D721Med (cell line): ENCODE measurements around the gene PHF21B.
"Not testable (repeated sequence)": the region's sequence is repeated elsewhere in the genome, so short reads cannot be mapped to it uniquely, and the experiment has no call there.

Source experiments
- DNase-seq: peaks from one replicate; pipeline ENCODE4 v3.0.0; 2011; ENCODE audit warnings: low spot score; ENCODE audit not compliant: insufficient read length
- FAIRE-seq: peaks from 2 replicates; lab custom pipeline; 2011; peaks lifted over from hg19 to GRCh38; lab: Jason Lieb, UNC
- TF ChIP-seq, protein P1 (sequence below): IDR thresholded peaks from 2 replicates; pipeline ENCODE4 v1.5.1; 2012; ENCODE audit warnings: mild to moderate bottlenecking, control low read depth; ENCODE audit not compliant: insufficient read depth; ENCODE audit errors: missing control alignments

PHF21B gene

GRCh38 chr22:44855855-44856254 is 153.9 kb downstream of the PHF21B start:
- no peak for DNase-seq
- no peak for FAIRE-seq
- TF ChIP-seq, protein P1, sequence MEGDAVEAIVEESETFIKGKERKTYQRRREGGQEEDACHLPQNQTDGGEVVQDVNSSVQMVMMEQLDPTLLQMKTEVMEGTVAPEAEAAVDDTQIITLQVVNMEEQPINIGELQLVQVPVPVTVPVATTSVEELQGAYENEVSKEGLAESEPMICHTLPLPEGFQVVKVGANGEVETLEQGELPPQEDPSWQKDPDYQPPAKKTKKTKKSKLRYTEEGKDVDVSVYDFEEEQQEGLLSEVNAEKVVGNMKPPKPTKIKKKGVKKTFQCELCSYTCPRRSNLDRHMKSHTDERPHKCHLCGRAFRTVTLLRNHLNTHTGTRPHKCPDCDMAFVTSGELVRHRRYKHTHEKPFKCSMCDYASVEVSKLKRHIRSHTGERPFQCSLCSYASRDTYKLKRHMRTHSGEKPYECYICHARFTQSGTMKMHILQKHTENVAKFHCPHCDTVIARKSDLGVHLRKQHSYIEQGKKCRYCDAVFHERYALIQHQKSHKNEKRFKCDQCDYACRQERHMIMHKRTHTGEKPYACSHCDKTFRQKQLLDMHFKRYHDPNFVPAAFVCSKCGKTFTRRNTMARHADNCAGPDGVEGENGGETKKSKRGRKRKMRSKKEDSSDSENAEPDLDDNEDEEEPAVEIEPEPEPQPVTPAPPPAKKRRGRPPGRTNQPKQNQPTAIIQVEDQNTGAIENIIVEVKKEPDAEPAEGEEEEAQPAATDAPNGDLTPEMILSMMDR: no peak

GRCh38 chr22:44854641-44855040 is 155.2 kb downstream of the PHF21B start:
- DNase-seq, FAIRE-seq: not testable (repeated sequence)

DNA sequence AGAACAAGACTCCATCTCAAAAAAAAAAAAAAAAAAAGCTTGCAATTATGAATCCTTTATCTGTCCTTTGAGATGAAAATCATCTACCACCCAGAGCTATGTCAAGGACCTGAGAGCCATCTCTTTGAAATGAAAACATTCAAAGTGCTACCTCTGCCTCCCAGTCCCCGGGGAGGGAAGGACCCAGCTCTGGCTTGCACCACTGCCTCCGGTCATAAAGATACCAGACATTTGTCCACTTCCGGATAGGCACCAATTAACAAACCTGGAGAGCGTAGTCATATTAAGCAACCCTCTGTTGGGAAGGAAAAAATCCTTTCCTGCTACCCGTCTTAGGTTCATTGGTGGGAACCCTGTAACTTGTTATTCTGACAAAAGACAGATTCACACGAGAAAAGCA is 158.9 kb downstream of the PHF21B start:
- FAIRE-seq (no peak), DNase-seq (no peak)
- TF ChIP-seq, protein P1: no peak

DNA sequence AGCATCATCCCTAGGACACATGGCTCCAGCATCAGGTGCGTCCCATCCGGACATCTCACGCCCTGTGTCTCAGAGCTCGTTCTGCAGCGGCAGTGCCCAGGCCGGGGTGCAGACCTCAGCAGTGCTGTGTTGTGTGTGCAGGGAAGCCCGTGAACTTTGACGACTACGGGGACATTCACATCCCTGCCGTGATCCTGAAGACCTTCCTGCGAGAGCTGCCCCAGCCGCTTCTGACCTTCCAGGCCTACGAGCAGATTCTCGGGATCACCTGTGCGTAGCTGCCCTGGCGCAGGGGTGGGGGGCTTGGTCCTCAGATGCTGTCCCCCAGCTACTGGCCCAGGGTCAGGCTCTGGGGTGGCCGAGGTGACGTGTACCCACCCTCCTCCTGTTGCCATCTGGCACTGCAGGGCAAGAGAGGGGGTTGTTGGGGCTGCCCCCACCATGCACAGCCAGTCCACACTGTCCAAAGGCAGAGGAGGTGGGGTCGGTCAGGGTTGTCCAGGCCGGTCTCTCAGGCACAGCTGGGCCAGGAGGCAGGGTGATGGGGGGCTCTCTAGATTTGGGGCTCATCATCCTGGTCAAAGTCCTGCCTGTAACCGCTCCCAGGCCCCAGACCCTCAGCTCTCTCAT is 160.9 kb downstream of the PHF21B start:
- TF ChIP-seq, protein P1: no peak
- DNase-seq (no peak), FAIRE-seq (no peak)

GRCh38 chr22:44848296-44848741 is 161.5 kb downstream of the PHF21B start:
- TF ChIP-seq, protein P1: no peak
- no peak for FAIRE-seq
- no peak for DNase-seq

DNA sequence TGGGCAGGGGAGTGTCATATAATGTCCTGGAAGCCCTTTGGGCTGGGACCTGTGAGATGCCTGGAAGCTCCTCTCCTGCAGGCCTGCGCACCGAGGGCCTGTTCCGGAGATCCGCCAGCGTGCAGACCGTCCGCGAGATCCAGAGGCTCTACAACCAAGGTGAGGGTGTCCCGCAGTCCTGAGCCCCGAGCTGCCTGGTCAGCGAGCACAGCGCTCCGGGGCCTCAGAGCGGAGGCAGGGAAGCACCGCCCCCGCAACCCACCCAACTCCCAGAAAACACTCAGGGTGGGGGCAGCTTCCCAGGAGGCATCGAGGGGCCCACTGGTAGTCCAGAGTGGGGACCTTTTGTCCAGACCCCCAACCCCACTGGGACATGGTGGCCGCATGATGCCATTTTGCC is 161.9 kb downstream of the PHF21B start:
- no peak for DNase-seq
- TF ChIP-seq, protein P1: no peak
- no peak for FAIRE-seq

GRCh38 chr22:44847380-44847779 is 162.4 kb downstream of the PHF21B start:
- FAIRE-seq (no peak), DNase-seq (no peak)
- TF ChIP-seq, protein P1: no peak
